Osteoblast (primary cell): ENCODE results near the gene CERKL. TPM values are rescaled to one million over a fixed set of nuclear protein-coding genes. Genes with fewer than 3 reads are reported as not detected.

Experiments
- DNase-seq: peaks from one replicate; pipeline ENCODE4 v3.0.0; 2011; ENCODE audit warnings: low spot score, mixed read lengths; ENCODE audit not compliant: insufficient read length; ENCODE audit errors: missing footprints
- H2AFZ ChIP-seq: 2 replicates; pipeline ENCODE4 v1.6.0; 2011; ENCODE audit warnings: mild to moderate bottlenecking, low read length
- H3K27ac ChIP-seq: 2 replicates; pipeline ENCODE4 v1.5.1; 2011; ENCODE audit warnings: mild to moderate bottlenecking, low read depth, low read length, moderate library complexity
- H3K27me3 ChIP-seq: 2 replicates; pipeline ENCODE4 v1.6.0; 2012; ENCODE audit warnings: mild to moderate bottlenecking, control low read depth, inconsistent platforms, low read length, moderate library complexity; ENCODE audit not compliant: insufficient read depth
- H3K36me3 ChIP-seq: 2 replicates; pipeline ENCODE4 v1.5.1; 2011; ENCODE audit warnings: mild to moderate bottlenecking, low read length, control low read depth, moderate library complexity; ENCODE audit not compliant: insufficient read depth
- H3K4me1 ChIP-seq: 2 replicates; pipeline ENCODE4 v1.5.1; 2011; ENCODE audit warnings: mild to moderate bottlenecking, low read length, control low read depth, moderate library complexity; ENCODE audit not compliant: insufficient read depth
- H3K4me2 ChIP-seq: 2 replicates; pipeline ENCODE4 v1.6.0; 2011; ENCODE audit warnings: mild to moderate bottlenecking, low read length; ENCODE audit not compliant: insufficient read depth
- H3K4me3 ChIP-seq: fragments of 200-600 bp; sonication (generic); 3 replicates; pipeline ENCODE4 v1.5.1; 2012; ENCODE audit warnings: mild to moderate bottlenecking, low read length, inconsistent platforms; ENCODE audit not compliant: insufficient read depth
- H3K79me2 ChIP-seq: 2 replicates; pipeline ENCODE4 v1.6.0; 2012; ENCODE audit warnings: mild to moderate bottlenecking, low read length, control low read depth, inconsistent platforms; ENCODE audit not compliant: insufficient read depth
- H3K9me3 ChIP-seq: 2 replicates; pipeline ENCODE4 v1.5.1; 2011; ENCODE audit warnings: low read depth, low read length, control low read depth
- H4K20me1 ChIP-seq: 2 replicates; pipeline ENCODE4 v1.6.0; 2012; ENCODE audit warnings: mild to moderate bottlenecking, low read length, control low read depth; ENCODE audit not compliant: insufficient read depth
- total RNA-seq: library from RNA; depleted of rRNA; stranded (reverse); fragments of >200 nt; gene quantifications from 2 replicates; pipeline ENCODE4 v1.2.3, GENCODE V29; 2012
- TF ChIP-seq, protein P1 (sequence below): IDR thresholded peaks from 2 replicates; pipeline ENCODE4 v1.5.1; 2011; ENCODE audit warnings: mild to moderate bottlenecking, low read depth, low read length, moderate library complexity; ENCODE audit errors: extremely low read depth

The CERKL gene
- total RNA-seq, 1 donor: not detected

DNA sequence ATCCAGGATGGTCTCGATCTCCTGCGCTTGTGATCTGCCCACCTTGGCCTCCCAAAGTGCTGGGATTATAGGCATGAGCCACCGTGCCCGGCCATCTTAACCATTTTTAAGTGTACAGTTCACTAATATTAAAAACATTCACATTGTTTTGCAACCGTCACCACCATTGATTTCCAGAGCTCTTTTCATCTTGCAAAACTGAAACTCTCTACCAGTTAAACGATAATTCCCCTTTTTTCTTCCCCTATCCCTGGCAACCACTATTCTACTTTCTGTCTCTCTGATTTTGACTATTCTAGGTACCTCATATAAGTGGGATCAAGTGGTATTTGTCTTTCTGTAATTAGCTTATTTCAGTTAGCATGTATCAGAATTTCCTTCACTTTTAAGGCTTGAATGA, 40.2 kb upstream of the CERKL start:
- Histone ChIP-seq H3K27me3 (peaks cover 3% of the 10 kb centered on the region), H3K79me2 (no peaks in the 10 kb centered on the region), H3K9me3 (no peaks in the 10 kb centered on the region), H3K4me3 (no peak overlapping the region), H3K27ac (no peak overlapping the region), H3K36me3 (no peaks in the 10 kb centered on the region), H3K4me1 (no peaks in the 10 kb centered on the region), H3K4me2 (no peak overlapping the region), H4K20me1 (no peaks in the 10 kb centered on the region), H2AFZ (no peak overlapping the region)
- TF ChIP-seq, protein P1, sequence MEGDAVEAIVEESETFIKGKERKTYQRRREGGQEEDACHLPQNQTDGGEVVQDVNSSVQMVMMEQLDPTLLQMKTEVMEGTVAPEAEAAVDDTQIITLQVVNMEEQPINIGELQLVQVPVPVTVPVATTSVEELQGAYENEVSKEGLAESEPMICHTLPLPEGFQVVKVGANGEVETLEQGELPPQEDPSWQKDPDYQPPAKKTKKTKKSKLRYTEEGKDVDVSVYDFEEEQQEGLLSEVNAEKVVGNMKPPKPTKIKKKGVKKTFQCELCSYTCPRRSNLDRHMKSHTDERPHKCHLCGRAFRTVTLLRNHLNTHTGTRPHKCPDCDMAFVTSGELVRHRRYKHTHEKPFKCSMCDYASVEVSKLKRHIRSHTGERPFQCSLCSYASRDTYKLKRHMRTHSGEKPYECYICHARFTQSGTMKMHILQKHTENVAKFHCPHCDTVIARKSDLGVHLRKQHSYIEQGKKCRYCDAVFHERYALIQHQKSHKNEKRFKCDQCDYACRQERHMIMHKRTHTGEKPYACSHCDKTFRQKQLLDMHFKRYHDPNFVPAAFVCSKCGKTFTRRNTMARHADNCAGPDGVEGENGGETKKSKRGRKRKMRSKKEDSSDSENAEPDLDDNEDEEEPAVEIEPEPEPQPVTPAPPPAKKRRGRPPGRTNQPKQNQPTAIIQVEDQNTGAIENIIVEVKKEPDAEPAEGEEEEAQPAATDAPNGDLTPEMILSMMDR: no peak
- DNase-seq: no peak

DNA sequence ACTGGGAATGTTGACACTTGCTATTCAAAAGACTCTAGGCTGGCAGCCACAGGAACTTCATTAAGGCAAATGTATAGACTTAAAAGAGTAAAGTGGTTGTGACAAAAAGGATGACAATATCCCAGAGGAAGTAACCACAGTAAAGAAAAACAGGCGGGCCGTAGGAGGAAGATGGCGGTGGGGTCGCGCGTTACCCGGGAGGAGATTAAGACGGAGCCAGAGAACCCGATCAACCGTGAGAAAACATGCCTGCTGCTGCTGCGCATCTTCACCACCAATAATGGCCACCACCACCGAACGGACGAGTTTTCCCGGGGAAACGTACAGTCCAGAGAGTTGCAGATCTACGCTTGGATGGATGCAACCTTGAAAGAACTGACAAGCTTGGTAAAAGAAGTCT, 37.4 kb upstream of the CERKL start:
- no peak overlapping the region for H3K4me2 ChIP-seq
- H3K4me1 ChIP-seq: no peaks in the 10 kb centered on the region
- no peaks in the 10 kb centered on the region for H3K36me3 ChIP-seq
- H3K4me3 ChIP-seq: no peak overlapping the region
- H3K27ac ChIP-seq: no peak overlapping the region
- H3K79me2 ChIP-seq: no peaks in the 10 kb centered on the region
- TF ChIP-seq, protein P1: no peak
- no peaks in the 10 kb centered on the region for H4K20me1 ChIP-seq
- H3K9me3 ChIP-seq: no peaks in the 10 kb centered on the region
- DNase-seq: no peak
- H3K27me3 ChIP-seq: peaks cover 3% of the 10 kb centered on the region
- H2AFZ ChIP-seq: no peak overlapping the region

DNA sequence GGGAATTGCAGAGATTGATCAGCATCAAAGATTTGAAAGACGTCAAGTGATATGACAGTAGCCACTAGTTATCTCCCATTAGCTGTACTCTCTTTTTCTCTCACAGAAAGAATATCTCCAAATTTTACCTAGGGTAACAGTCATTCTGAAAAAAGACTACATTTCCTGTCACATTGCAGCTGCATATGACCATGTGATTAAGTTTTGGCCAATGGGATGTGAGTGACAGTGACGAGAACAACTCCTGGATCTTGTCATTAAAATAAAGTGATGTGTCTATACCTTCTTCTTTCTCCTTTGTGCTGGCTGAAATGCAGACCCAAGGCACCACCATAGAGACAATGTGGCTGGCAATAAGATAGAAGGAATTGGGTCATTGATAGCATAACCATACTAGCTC, 34.0 kb upstream of the CERKL start:
- H3K4me1 ChIP-seq: no peaks in the 10 kb centered on the region
- no peaks in the 10 kb centered on the region for H3K36me3 ChIP-seq
- H3K4me3 ChIP-seq: no peak overlapping the region
- H2AFZ ChIP-seq: no peak overlapping the region
- DNase-seq: no peak
- no peaks in the 10 kb centered on the region for H3K9me3 ChIP-seq
- no peaks in the 10 kb centered on the region for H3K79me2 ChIP-seq
- TF ChIP-seq, protein P1: no peak
- no peak overlapping the region for H3K4me2 ChIP-seq
- peaks cover 12% of the 10 kb centered on the region for H3K27me3 ChIP-seq
- no peak overlapping the region for H3K27ac ChIP-seq
- no peaks in the 10 kb centered on the region for H4K20me1 ChIP-seq

DNA sequence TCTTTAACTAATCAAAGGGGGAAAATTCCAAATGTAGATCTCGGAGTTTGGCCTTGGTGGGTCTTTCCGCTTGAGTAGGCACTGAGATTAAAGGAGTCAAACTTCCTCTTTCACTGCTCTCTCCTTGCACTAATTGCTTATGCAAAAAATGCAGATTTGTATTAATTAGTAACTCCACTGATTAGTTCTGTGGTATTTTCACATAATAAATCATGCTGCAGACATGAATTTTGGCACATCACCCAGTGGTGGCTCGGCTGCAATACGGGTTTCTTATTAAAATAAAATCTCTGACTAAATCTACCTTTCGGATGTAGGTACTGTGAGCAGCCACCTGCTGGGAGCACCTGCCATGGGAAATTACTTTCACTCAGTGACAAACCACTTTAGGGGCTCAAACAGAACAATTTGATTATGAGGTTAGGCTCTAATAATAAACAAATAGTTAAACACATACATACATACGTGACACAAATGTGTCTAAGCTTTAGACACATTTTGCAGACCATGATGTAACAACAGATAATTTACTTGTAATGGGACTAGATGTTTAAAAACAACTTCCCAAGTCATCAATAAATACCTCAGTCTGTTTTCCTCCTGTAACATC, 29.8 kb upstream of the CERKL start:
- no peaks in the 10 kb centered on the region for H3K4me1 ChIP-seq
- no peak overlapping the region for H3K27ac ChIP-seq
- H3K36me3 ChIP-seq: no peaks in the 10 kb centered on the region
- peaks cover 52% of the 10 kb centered on the region for H3K27me3 ChIP-seq
- H2AFZ ChIP-seq: no peak overlapping the region
- no peaks in the 10 kb centered on the region for H3K79me2 ChIP-seq
- no peaks in the 10 kb centered on the region for H3K9me3 ChIP-seq
- no peak for DNase-seq
- H3K4me3 ChIP-seq: no peak overlapping the region
- H4K20me1 ChIP-seq: no peaks in the 10 kb centered on the region
- TF ChIP-seq, protein P1: no peak
- no peak overlapping the region for H3K4me2 ChIP-seq
